ENCODE results near the gene SAXO1. TPM values are rescaled to one million over a fixed set of nuclear protein-coding genes. Genes with fewer than 3 reads are reported as not detected.

The SAXO1 gene
- total and polyA plus RNA-seq, 2 experiments from 2014 or later: 0.04 TPM; not detected in 1

- Histone ChIP-seq H3K36me3 (replicated peaks; ENCODE audit: insufficient read depth, low read depth) (no peaks in the 10 kb centered on the region), H2AFZ (no peak overlapping the region), H3K27ac (no peak overlapping the region), H3K4me3 (no peak overlapping the region), H3K9me3 (ENCODE audit: low read depth) (no peaks in the 10 kb centered on the region), H3K27me3 (no peaks in the 10 kb centered on the region), H3K79me2 (no peaks in the 10 kb centered on the region), H3K9me2 (replicated peaks; ENCODE audit: insufficient read depth) (no peaks in the 10 kb centered on the region), H3K4me1 (ENCODE audit: insufficient read depth) (no peaks in the 10 kb centered on the region), H3K4me2 (no peak overlapping the region), H4K20me1 (ENCODE audit: insufficient read depth, poor library complexity, severe bottlenecking) (no peaks in the 10 kb centered on the region)
- DNase-seq (ENCODE audit: low spot score): no peak
- WGBS (ENCODE audit: low lambda C conversion rate, missing lambda C conversion rate): 86% methylated on average over 7 of the region's 7 CpGs
- TF ChIP-seq EZH2 (IDR thresholded peaks at IDR 0.05; ENCODE audit: borderline replicate concordance): no peak
- TF ChIP-seq CTCF (IDR thresholded peaks at IDR 0.05; ENCODE audit: poor library complexity): no peak
- no peak for TF ChIP-seq EZH2phosphoT487 (IDR thresholded peaks at IDR 0.05; ENCODE audit: low read depth, severe bottlenecking, unreplicated experiment)
These were observed 90.2 kb downstream of the SAXO1 start for GRCh38 chr9:18942801-18943200.

DNA sequence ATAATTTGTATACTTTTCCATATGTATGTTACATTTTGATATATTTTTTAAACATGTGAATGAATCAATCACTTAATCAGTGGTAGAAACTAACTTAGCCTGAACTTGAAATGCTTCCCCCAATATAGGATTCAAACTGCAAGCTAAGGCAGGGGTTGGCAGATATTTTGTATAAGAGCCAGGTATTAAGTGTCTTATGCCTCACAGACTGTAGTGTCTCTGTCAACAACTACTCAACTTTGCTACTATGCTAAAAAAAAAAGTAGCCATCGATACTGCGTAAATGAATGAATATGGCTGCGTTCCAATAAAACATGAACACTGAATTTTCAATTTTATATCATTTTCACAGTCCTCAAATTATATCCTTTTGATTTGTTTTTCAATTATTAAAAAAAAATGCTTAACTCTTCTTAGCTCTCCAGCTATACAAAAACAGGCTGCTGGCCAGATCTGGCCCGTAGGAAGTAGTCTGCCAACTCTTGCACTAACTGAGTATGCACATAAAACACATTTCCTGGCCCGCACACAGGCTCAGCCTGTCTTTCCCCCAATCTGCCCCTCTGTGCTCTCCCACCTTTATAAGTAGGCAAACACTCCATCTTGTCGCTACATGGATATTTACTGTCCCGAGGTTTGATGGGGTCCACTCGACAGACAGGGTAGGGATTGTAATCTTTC, 91.8 kb downstream of the SAXO1 start:
- no peak overlapping the region for H3K27ac ChIP-seq
- WGBS (ENCODE audit: low lambda C conversion rate, missing lambda C conversion rate): 93% methylated on average over 8 of the region's 8 CpGs
- no peak for DNase-seq (ENCODE audit: low spot score)

GRCh38 chr9:18939943-18940342, 93.1 kb downstream of the SAXO1 start:
- H3K4me3 ChIP-seq: no peak overlapping the region
- H4K20me1 ChIP-seq (ENCODE audit: insufficient read depth, poor library complexity, severe bottlenecking): no peaks in the 10 kb centered on the region
- no peak for DNase-seq (ENCODE audit: low spot score)
- no peak overlapping the region for H2AFZ ChIP-seq
- TF ChIP-seq EZH2 (IDR thresholded peaks at IDR 0.05; ENCODE audit: borderline replicate concordance): no peak
- TF ChIP-seq EZH2phosphoT487 (IDR thresholded peaks at IDR 0.05; ENCODE audit: low read depth, severe bottlenecking, unreplicated experiment): no peak
- no peak for TF ChIP-seq CTCF (IDR thresholded peaks at IDR 0.05; ENCODE audit: poor library complexity)
- H3K27me3 ChIP-seq: no peaks in the 10 kb centered on the region
- H3K4me1 ChIP-seq (ENCODE audit: insufficient read depth): no peaks in the 10 kb centered on the region
- H3K36me3 ChIP-seq (replicated peaks; ENCODE audit: insufficient read depth, low read depth): no peaks in the 10 kb centered on the region
- H3K4me2 ChIP-seq: no peak overlapping the region
- H3K27ac ChIP-seq: peak overlapping the region; percentile 26
- no peaks in the 10 kb centered on the region for H3K9me3 ChIP-seq (ENCODE audit: low read depth)
- WGBS (ENCODE audit: low lambda C conversion rate, missing lambda C conversion rate): 68% methylated on average over 5 of the region's 5 CpGs
- no peaks in the 10 kb centered on the region for H3K79me2 ChIP-seq
- H3K9me2 ChIP-seq (replicated peaks; ENCODE audit: insufficient read depth): no peaks in the 10 kb centered on the region

More for the DNA sequence above, 91.8 kb downstream of the SAXO1 start:
- no peak overlapping the region for H2AFZ ChIP-seq
- TF ChIP-seq EZH2 (IDR thresholded peaks at IDR 0.05; ENCODE audit: borderline replicate concordance) (no peak), EZH2phosphoT487 (IDR thresholded peaks at IDR 0.05; ENCODE audit: low read depth, severe bottlenecking, unreplicated experiment) (no peak), CTCF (IDR thresholded peaks at IDR 0.05; ENCODE audit: poor library complexity) (no peak)
- H4K20me1 ChIP-seq (ENCODE audit: insufficient read depth, poor library complexity, severe bottlenecking): no peaks in the 10 kb centered on the region
- H3K4me2 ChIP-seq: no peak overlapping the region
- no peaks in the 10 kb centered on the region for H3K27me3 ChIP-seq
- H3K36me3 ChIP-seq (replicated peaks; ENCODE audit: insufficient read depth, low read depth): no peaks in the 10 kb centered on the region
- no peaks in the 10 kb centered on the region for H3K9me3 ChIP-seq (ENCODE audit: low read depth)
- no peaks in the 10 kb centered on the region for H3K9me2 ChIP-seq (replicated peaks; ENCODE audit: insufficient read depth)
- H3K4me3 ChIP-seq: no peak overlapping the region
- no peaks in the 10 kb centered on the region for H3K4me1 ChIP-seq (ENCODE audit: insufficient read depth)
- H3K79me2 ChIP-seq: no peaks in the 10 kb centered on the region
